ENCODE measurements around the gene UBE2S.
"Not testable (repeated sequence)": the region's sequence is repeated elsewhere in the genome, so short reads cannot be mapped to it uniquely, and the experiment has no call there.

UBE2S gene

GRCh38 chr19:55407550-55407799, at the start of gene UBE2S:
UBE2S (minus strand) TSS chr19:55407788; CDS start chr19:55407589, 199 bp downstream.
- DNase-seq = not testable (repeated sequence)

DNA sequence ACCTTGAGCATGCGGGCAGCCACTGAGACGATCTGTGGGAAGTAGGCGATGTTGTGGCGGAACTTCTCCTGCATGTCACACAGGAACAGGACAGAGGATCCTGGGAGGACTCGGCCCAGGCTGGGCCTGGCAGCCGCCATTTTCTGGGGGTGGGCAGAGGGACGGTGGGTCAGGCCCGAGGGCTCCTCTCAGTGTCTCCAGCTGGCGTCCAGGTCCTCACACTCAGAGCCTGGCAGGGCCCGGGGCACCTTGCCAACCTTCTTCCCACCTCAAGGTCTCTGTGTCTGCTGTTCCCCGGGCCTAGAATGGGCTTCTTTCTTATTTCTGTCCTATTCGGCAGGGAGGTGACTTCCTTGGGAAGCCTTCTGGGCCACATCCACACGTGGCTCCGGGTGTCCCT, 48.8 kb upstream of the UBE2S start:
- DNase-seq = no peak

DNA sequence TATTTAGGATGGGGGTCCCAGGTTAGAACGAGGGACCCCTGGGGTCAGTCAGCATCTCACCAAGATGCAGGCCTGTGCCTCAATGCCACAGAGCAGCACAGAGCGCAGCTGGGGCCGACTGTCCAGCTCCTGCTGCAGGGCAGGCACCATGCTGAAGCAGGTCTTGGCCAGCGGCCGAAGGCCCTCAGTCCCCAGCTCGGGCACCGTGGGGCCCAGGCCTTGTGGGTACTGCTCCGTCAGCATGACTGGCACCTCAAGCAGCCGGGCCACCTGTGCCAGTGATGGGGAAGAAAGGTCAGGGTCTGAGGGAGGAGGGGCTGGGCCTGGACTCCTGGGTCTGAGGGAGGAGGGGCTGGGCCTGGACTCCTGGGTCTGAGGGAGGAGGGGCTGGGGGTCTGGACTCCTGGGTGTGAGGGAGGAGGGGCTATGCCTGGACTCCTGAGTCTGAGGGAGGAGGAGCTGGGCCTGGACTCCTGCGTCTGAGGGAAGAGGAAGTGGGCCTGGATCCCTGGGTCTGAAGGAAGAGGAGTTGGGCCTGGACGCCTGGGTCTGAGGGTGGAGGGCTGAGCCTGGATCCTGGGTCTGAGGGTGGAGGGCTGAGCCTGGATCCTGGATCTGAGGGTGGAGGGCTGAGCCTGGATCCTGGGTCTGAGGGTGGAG, 48.1 kb upstream of the UBE2S start:
- DNase-seq = no peak

GRCh38 chr19:55454787-55455243, 47.2 kb upstream of the UBE2S start:
- no peak for DNase-seq

DNA sequence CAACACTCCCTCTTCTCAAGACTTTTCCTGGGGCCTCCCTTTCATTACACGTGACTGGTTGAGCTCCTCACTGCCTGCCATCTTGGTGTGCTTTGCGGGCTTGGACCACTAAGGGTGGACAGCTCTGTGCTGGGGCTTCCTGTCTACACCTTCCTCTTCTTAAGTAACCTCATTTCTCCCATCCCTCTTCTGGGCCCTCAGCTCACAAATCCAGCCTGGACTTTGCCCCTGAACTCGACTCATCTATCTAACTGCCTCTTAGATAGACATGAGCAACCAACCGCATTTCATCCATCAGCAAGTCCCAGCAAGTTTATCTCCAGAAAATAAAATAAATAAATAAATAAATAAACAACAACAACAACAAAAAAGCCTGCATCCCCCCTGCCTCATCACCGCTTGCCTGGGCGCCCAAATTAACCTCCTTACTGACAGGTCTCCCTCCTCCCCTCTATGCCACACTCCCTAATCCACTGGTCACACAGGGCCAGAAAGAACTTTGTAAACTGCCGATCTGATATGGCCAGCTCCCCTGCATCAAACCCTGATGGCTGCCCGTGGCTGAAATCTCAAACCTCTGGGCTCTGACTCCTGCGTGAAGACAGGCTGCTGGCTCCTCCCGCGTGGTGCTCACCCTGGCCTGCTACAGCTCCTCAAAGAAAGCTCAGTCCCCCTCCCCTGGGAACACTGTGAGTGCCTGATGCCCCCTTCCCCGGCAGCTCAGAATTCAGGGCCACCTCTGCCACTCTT, 46.1 kb upstream of the UBE2S start:
- no peak for DNase-seq

DNA sequence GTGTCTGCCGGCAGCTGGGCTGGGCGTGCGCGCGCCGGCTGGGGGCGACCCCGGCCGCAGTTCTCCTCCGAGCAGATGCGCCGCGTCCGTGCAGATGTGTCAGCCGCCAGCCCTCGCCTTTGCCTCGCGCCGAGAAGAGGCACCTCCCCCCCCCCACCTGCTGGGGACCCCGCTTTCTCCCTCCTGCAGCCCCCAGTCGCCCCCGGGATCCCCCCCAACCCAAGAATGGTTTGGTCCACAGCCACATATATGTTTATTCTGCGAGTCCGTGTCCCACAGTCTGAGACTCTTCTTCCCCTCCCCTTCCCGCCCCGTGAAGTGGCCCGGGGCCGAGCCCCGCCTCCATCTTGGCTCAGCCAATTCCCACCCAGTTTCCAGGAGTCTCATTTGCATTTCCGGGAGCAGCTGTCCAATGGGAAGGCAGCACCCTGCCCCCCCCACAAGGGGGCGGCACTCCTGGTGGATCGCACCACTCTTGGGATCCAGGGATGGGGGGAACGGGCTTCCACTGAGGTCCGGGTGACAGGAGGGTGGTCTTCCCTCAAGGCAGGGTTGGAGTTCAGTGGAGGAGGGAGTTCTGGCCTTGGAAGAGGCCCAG, 45.3 kb upstream of the UBE2S start:
- DNase-seq = no peak

- no peak for DNase-seq
These were observed 44.6 kb upstream of the UBE2S start for GRCh38 chr19:55451965-55452748.

DNA sequence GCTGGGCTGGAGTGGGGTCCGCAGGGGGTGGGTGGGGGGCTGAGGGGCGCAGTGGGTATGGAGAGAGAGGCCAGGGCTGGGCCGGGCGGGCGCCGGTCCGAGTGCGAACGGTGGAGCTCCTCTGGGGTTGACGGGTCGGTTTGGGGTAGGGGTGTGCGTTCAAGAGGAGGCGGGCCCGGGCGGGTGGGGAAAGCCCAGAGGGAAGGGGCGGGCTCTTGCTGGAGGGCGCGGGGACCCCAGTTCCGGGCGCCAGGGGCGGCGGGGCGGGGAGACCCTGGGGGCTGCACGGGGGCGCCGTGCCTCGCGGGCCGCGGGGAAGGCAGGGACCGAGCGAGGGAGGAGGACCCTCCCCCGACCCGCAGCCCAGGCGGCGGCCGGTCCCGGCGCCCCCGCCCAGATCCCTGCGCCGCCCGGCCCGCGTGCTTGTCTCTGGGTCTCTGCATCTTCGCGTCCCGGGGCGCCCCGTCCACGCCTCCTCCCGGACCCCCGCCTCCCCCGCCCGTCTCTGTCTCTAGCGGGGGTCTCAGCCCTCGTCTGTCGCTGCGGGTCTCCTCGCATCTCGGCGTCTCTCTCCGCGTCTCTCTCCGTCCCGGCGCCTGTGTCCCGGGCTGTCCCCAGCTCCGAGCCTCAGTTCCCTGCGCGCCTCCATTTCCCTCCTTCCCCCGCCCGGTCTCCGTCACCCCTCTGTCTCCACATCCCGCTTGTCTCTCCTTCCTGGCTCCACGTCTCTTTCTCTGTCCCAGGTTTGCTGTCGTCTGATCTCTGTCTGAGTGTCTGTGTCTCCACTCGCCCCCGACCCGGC, 43.8 kb upstream of the UBE2S start:
- no peak for DNase-seq

DNA sequence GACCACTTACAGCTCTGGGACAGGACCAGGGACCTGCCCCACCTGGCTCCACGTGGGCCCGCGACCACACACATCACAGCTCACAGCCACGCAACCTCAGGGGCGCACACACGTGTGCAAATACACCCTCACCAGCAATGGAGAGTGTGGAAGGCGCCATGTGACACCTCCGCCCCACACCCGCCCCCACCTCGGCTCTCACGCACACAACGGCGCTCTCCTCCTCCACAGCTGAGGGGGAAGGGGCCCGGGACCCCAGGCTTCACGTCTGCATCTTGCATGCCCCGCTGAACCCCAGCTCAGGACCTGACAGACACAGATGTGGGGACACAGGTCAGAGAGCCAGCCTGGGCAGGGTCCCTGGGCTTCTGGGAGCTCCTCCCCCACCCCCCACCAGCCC, 41.9 kb upstream of the UBE2S start:
- DNase-seq = no peak

- not testable (repeated sequence) for DNase-seq
These were observed 40.5 kb upstream of the UBE2S start for GRCh38 chr19:55448175-55448490.

GRCh38 chr19:55447421-55448174, 40.0 kb upstream of the UBE2S start:
- peak; percentile 65 for DNase-seq

GRCh38 chr19:55446060-55446459, 38.5 kb upstream of the UBE2S start:
- DNase-seq = no peak

DNA sequence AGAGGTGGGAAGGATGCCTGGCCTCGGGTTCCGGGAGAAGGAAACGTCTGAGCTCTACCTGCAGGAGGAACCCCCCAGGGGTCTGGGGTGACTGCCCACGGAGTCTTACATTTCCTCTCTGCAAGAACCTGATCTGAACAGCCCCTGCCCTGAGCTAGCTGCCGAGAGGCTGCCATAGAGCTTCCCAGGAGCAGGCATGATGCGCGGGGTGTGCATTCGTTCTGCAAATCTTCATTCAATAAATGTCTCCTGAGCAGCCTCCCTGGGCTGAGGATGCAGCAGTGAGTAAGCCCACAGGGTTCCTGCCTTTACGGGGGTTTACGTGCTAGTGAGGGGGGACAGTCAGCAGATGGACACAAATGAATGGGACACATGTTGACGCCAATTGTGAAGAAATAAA, 37.1 kb upstream of the UBE2S start:
- no peak for DNase-seq

DNA sequence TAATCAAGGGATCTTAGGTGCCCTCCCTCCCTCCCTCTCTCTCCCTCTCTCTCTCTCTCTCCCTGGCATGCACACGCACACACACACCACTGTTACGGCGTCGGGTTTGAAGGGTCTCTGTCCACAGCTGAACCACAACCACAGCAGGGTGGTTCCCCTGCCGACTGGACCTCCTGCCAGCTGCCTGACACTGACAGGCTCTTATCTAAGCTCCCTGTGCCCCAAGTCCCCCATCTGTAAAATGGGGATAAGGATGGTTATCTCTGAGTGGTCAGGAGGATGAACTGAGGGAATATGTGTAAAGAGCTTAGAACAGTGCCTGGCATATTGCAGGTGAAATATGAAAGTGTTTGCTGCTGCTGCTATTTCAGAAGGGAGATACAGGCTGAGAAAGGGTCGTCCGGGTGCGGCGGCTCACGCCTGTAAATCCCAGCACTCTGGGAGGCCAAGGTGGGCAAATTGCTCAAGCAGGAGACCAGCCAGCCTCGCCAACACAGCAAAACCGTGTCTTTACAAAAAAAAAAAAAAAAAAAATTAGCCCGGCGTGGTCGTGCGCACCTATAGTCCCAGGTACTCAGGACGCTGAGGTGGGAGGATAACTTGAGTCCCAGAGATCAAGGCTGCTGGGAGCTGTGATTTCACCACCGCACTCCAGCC, 36.4 kb upstream of the UBE2S start:
- no peak for DNase-seq

- no peak for DNase-seq
These were observed 35.6 kb upstream of the UBE2S start, which contains the start of gene SHISA7 for GRCh38 chr19:55443045-55443823. SHISA7 (minus strand) TSS chr19:55443300; CDS start chr19:55442863, 437 bp downstream.

GRCh38 chr19:55442372-55442961, 34.9 kb upstream of the UBE2S start:
- DNase-seq = no peak

GRCh38 chr19:55441692-55442321, 34.2 kb upstream of the UBE2S start:
- DNase-seq = no peak

- no peak for DNase-seq
These were observed 33.7 kb upstream of the UBE2S start for GRCh38 chr19:55441319-55441691.

DNA sequence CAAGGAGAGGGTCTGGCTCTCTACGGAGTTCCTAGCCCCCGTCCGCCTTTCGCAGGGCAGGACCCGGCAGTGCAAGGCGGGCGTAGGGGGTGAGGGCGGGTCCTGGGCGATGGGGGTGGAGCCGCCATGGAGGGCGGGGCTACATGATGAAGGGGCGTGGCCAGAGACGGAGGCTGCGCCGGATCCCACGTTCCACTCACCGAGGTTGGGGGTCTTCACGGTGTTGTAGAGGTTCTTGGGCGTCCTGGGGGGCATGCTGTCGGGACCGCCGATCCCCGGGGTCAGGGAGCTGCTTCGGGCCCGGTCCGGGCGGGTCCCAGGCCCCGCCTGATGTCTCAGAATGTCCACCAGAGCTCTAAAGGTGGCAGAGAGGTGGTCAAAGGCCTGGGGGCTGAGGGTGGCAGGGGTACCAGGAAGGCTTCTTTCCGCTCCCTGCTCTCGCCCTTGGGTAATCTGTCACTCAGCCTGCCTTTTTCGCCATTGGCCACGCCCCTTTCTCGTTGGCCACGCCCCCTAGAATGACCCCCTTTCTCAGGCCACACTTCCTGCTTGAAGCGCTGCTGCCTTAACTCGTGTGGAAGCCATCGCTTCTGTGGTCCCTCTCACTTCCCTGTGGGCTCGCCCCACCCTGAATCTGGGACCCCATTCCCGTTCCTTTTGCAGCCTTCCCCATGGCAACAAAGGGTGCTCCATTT, 33.0 kb upstream of the UBE2S start:
- DNase-seq = no peak
